ENCODE data around the gene IRAK2.

DNA sequence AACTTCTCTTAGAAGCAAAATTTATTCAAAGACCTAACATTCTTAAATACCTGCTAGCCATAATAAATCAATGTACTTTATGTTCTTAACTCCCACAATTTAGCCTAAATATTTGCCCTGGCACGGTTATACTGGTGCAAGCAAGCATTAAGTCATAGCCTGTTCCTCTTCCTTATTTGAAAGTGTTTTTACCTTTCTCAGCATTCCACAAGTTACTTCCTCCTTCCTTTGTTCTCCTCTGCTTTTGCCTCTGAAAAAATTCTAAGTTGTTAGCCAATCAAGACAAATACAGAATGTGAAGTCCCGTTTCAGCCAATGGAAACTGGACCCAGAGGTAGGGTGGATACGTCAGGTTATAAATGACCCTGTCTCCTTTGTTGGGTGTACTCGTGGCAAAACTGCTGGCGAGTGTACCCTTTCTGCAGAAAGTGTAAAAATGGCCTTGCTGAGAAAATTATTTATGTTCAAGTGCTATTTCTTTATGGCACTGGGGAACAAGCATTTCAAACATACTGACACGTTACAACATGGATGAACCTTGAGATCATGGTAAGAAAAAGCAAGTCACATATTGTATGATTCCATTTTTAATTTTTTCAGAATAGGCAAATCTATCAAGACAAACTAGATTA is 80.5 kb downstream of the IRAK2 start:
- TF ChIP-seq, protein P1, sequence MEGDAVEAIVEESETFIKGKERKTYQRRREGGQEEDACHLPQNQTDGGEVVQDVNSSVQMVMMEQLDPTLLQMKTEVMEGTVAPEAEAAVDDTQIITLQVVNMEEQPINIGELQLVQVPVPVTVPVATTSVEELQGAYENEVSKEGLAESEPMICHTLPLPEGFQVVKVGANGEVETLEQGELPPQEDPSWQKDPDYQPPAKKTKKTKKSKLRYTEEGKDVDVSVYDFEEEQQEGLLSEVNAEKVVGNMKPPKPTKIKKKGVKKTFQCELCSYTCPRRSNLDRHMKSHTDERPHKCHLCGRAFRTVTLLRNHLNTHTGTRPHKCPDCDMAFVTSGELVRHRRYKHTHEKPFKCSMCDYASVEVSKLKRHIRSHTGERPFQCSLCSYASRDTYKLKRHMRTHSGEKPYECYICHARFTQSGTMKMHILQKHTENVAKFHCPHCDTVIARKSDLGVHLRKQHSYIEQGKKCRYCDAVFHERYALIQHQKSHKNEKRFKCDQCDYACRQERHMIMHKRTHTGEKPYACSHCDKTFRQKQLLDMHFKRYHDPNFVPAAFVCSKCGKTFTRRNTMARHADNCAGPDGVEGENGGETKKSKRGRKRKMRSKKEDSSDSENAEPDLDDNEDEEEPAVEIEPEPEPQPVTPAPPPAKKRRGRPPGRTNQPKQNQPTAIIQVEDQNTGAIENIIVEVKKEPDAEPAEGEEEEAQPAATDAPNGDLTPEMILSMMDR (conservative IDR thresholded peaks at IDR 0.05; ENCODE audit: low read length) = no peak
- TF ChIP-seq EZH2phosphoT487 (IDR thresholded peaks at IDR 0.05; ENCODE audit: borderline replicate concordance) = no peak
